IMR-90 (cell line): ENCODE results near the gene ZNF575.

Experiments
- BHLHE40 ChIP-seq: fragments of 150-350 bp; IDR thresholded peaks from 2 replicates; pipeline ENCODE4 v1.6.1; 2016; ENCODE audit warnings: mild to moderate bottlenecking, low read depth, low read length
- CEBPB ChIP-seq: IDR thresholded peaks from 2 replicates; pipeline ENCODE4 v1.6.1; 2012; ENCODE audit warnings: low read depth, low read length, improper control_type of control experiment
- CHD1 ChIP-seq: IDR thresholded peaks from 2 replicates; pipeline ENCODE4 v1.6.1; 2012; ENCODE audit warnings: low read depth, low read length, improper control_type of control experiment
- CTCF ChIP-seq: conservative IDR thresholded peaks from 2 replicates; pipeline ENCODE4 v1.5.1; 2012; ENCODE audit warnings: mild to moderate bottlenecking, low read depth, low read length, improper control_type of control experiment
- ELK1 ChIP-seq: fragments of 150-350 bp; IDR thresholded peaks from 2 replicates; pipeline ENCODE4 v1.6.1; 2016; ENCODE audit warnings: low read depth, mild to moderate bottlenecking, low read length, moderate library complexity, borderline replicate concordance
- FOS ChIP-seq: fragments of 150-350 bp; IDR thresholded peaks from 2 replicates; pipeline ENCODE4 v1.6.1; 2016; ENCODE audit warnings: low read depth, low read length
- MAZ ChIP-seq: IDR thresholded peaks from 2 replicates; pipeline ENCODE4 v1.6.1; 2012; ENCODE audit warnings: low read depth, mild to moderate bottlenecking, low read length, improper control_type of control experiment, moderate library complexity, borderline replicate concordance
- MXI1 ChIP-seq: IDR thresholded peaks from 2 replicates; pipeline ENCODE4 v1.6.1; 2012; ENCODE audit warnings: low read depth, mild to moderate bottlenecking, low read length, moderate library complexity, borderline replicate concordance
- POLR2A ChIP-seq: IDR thresholded peaks from 2 replicates; pipeline ENCODE4 v1.6.1; 2012; ENCODE audit warnings: mild to moderate bottlenecking, low read depth, low read length
- RAD21 ChIP-seq: IDR thresholded peaks from 2 replicates; pipeline ENCODE4 v1.6.1; 2012; ENCODE audit warnings: low read length, improper control_type of control experiment
- RCOR1 ChIP-seq: IDR thresholded peaks from 2 replicates; pipeline ENCODE4 v1.6.1; 2012; ENCODE audit warnings: mild to moderate bottlenecking, low read length, improper control_type of control experiment; ENCODE audit not compliant: insufficient replicate concordance
- RFX5 ChIP-seq: IDR thresholded peaks from 2 replicates; pipeline ENCODE4 v1.8.0; 2012; ENCODE audit warnings: low read depth, mild to moderate bottlenecking, low read length, moderate library complexity
- SMC3 ChIP-seq: fragments of 150-350 bp; IDR thresholded peaks from 2 replicates; pipeline ENCODE4 v1.6.1; 2016; ENCODE audit warnings: low read depth, mild to moderate bottlenecking, antibody characterized with exemption, low read length, moderate library complexity
- USF2 ChIP-seq: fragments of 150-350 bp; IDR thresholded peaks from 2 replicates; pipeline ENCODE4 v1.6.1; 2017; ENCODE audit warnings: mild to moderate bottlenecking, antibody characterized with exemption, low read length, low read depth

- TF ChIP-seq POLR2A (peak; percentile 60), CTCF (no peak), MAZ (peak; percentile 70), RAD21 (no peak), USF2 (no peak), SMC3 (no peak), CEBPB (no peak), BHLHE40 (no peak), RCOR1 (no peak), CHD1 (no peak), ELK1 (no peak), FOS (no peak), RFX5 (no peak), MXI1 (no peak)
These were observed 5.8 kb upstream of the ZNF575 start, which contains the start of gene ETHE1 for GRCh38 chr19:43526884-43527859.
